ENCODE data around the gene PRPF6.

PRPF6 gene

DNA sequence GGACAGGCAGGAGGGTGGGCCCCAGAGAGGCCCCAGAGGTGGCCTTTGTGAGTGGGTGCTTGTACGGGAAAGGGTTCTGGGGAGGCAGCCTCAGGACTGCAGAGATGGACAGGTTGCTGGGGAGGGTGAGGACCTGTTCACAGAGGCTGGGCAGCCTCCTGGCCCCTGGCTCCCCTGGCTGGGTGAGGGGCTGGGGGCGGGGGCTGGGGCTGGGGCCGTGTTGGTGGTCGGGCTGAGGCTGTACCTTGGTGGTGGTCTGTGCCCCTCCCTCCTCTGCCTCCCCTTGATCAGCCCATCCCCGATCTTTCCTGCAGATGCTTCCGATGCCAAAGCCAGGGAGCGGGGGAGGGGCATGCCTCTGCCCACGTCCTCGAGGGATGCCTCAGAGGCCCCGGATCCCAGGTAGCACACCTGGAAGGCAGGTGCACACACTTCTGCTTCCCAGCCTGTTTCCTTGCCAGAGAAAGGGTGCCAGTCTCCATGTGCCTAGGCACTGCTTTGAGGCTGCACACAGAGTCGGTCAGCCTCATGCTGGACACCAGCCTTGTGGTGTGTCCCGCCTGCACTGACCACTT is 86.9 kb downstream of the PRPF6 start:
- no peak for DNase-seq

DNA sequence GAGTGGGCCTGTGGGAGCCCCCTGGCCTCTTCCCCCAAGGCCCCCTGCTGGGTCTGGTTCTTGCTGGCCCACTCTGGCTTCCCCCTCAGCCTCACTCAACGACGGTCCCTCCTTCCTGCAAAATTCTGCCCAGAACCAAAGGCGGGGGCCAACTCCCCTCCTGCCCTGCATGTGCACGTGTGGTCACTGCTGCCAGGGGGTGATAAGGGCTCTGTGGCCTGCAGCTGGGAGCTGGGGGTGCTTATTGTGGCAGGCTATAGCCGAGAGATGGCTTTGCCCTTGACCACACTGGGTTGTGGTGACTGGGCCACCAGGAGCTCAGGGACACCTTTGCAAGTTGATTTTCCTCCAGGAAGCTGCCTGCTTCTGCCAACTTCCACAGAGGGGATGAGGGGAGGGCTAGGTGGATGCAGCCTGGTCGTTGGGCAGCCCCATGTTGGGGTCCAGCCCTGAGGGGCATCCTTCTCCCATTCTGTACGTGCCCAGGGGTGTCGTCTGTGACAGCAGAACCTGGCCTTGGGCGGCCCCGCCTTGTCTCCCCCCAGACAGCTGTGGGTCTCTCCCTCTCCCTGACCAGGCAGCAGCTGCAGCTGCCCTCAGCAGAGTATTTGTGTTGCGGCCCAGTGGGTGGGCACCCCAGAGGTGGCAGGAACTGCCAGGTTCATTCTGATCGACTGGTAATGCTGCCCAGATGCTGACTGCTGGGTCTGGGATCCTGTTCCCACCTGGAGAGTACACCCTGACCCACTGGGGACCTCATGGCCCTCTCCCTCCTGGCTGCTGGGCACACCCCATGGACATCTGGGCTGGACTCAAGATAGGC is 87.7 kb downstream of the PRPF6 start:
- DNase-seq = no peak

DNA sequence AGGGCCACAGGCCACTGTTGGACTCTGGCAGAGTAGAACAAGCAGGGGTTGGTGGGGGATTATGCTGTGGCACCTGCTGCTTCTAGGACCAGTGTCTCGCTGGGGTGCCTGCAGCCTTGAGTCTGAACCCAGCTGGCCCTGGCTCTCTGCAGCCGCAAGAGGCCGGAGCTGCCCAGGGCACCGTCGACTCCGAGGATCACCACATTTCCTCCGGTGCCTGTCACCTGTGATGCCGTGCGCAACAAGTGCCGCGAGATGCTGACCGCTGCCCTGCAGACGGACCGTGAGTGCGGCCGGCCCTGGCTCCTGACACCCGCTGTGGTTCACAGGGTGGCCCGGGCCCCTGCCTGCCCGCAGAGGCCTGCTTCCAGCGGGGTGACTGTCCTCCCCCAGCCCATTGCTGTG is 88.3 kb downstream of the PRPF6 start:
- no peak for DNase-seq

DNA sequence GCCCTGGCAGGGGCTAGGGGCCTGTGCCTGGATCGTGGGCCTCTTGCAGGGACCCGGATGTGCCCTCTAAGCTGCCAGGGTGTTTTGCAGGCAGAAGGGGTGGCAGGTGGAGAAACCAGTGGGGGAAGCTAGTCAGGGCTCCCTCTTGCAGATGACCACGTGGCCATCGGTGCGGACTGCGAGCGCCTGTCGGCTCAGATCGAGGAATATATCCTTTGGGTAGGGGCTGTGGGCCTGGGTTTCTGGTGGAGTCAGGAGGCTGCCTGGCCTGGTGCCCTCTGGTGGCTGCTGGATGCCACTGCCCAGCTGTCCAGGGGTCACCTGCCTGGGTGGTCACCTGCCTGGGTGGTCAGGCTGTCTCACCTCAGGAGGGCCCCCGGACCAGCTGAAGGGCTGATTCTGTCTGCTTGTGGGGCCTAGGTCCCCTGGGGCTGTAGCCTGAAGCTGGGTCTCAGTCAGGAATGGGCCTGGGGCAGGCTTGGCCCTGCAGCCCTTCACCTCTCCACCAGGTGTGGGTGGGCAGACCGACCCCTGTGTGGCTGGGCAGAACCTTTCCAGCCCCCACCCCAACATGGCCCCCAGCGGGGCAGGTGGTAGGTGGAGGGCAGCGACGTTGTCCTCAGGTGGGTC is 88.8 kb downstream of the PRPF6 start:
- no peak for DNase-seq

DNA sequence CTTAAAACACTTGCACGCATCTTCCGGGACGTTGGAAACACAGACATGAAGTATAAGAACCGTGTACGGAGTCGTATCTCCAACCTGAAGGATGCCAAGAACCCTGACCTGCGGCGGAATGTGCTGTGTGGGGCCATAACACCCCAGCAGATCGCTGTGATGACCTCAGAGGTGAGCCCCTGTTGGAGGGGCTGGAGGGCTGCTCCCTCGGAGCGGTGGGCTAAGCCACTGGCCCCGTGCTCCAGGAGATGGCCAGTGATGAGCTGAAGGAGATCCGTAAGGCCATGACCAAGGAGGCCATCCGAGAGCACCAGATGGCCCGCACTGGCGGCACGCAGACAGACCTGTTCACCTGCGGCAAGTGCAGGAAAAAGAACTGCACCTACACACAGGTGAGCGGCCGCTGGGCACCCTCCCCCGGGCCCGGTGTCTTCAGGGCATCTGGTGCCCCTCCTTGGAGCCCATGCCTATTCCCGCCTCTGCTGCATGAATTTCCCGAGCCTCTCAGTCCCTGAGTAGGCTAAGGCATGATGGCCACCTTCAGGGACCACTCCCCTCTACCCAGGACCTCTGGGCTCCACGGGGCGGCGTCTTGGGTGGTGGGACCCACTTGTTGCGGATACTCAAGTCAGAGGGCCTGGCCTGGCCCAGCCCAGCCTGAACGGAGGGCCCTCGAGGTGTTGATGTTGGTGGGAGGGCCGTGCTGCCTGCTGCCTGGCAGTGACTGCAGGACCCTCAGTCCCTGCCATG is 89.5 kb downstream of the PRPF6 start:
- no peak for DNase-seq

DNA sequence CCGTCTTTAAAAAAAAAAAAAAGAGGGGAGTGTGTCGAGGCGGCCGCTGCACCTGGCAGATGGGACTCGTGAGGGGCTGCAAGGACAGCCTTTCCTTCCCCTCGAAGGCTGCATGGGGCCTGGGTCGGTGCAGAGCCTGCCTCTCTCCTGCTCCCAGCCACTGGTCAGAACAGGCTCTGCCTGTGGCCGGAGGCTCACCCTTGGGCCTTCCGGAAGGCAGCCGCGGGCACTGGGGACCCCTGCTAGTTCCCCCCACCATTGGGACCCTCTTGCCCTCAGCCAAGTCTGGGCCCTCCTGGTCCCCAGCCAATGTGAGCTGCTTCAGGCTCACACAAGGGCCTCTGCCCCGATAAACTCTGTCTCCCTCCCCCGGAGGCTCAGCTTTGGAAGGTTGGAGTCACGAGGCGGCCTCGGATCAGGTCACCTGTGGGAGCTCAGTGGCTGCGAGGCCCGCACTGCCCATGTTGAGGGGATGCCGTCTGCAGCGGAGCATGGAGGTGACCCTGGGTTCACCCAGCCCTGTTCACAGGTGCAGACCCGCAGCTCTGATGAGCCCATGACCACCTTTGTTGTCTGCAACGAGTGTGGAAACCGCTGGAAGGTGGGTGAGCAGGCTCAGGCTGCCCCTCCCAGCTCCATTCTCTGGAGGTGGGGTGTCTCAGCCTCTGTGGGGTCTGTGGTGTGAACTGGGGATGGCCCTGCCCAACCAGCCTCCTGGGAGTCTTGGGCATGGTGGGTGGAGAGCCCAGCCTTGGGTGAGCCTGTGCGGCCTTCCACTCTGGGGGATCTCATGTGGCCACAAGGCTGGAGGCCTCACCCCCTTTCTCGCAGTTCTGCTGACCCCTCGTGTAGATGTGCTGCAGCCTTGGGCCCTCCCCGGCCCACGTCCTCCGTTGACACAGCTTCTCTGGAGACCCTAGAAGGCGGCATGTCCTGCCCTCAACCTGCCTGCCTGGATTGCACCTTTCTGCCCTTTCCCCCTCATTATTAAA is 90.7 kb downstream of the PRPF6 start:
- no peak for DNase-seq

DNA sequence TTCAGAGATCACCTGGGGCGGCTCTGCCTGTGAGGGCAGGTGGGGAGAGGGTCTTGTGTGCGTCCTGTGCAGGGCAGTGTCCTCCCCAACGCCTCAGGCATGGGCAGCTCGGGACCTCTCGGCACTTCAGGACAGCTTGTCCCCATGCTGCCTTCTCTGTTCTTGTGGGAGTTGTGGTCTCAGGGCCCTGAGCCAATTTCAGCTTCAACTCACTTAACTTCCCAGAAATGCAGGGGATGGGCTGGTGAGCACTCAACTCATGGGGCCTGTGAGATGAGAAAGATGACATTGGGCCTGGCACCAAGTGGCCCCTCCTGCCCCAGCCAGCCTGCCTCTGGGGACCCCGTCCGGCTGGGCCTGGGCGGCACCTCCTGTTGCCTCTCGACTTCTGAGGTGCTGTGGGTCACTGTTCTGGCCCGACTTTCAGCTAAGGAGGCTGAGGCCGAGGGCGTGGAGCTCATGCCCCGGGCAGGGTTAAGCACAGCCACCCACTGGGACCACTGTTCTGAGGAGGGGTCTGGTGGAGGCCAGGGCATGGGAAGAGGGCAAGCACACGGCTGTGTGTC is 91.6 kb downstream of the PRPF6 start:
- DNase-seq = no peak

DNA sequence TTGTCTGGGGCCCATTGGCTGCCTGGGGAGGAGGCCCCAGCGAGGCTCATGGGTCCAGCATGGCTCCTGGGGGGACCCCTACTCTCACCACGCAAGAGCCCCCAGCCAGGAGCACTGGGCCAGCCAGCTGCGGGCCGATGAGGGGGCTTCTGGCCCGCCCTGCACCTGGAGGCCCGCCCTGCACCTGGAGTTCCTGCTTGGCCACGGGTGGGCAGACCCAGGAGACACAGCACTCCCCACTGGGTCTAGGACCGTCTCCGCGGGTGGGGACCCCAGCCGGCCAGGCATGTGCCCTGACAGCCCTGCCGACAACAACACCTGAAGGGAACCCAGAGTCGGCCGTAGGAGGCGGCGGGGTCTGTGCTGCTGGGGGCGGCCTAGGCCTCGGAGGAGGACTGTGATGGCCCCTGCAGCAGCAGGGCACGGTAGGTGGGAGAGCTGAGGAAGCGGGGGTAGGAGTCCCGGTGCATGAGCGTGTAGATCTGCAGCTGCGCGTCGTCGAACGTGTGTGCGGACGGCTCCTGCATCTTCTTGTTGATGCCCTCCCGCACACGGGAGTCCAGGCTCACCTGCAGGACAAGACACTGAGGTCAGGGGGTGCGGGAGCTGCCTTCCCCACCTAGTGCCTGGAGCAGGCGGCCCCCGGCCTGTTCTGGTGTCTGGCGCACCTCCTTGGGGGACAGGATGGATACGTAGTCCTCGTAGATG is 92.7 kb downstream of the PRPF6 start:
- no peak for DNase-seq

DNA sequence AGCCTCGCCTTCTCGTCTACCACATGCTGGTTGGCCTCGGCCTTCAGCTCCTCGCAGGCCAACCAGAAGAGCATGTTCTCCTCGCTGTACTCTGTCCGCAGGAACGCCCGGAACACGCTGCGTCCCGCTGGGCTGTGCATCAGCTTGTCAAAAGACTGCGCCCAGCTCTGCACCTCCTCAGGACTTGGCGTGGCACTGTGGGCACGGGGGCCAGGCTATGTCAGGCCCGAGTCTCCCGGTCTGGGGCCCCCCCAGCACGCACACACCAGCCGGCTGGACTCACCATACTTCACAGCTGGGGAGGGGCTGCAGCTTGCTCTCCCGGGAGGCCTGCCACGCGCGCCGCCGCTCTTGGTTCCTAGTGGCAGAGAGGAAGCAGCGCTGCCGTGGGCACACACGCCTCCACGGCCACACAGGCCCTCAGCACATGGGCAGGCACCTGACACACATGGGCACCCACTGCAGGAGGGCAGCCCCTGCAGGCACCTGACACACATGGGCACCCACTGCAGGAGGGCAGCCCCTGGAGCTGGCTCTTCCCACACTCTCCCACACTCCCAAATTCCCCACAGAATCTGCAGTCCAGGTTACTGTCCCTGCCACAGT is 93.4 kb downstream of the PRPF6 start:
- no peak for DNase-seq

DNA sequence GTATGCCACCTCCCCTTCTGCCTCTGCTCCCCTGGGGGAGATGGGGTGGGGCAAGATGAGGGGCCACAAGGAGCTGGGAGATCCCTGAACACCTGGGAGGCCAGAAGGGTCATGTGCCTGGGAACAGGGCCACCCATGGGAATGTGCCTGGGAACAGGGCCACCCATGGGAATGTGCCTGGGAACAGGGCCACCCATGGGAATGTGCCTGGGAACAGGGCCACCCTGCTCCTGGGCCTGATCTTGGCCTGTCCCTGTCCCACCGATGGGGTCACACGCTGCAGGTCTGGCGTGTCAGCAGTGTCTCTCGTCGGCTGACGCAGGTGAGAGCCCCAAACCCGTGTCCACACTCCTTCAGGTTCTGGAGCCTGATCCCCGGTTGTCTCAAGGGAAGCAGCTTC is 94.0 kb downstream of the PRPF6 start:
- no peak for DNase-seq

DNA sequence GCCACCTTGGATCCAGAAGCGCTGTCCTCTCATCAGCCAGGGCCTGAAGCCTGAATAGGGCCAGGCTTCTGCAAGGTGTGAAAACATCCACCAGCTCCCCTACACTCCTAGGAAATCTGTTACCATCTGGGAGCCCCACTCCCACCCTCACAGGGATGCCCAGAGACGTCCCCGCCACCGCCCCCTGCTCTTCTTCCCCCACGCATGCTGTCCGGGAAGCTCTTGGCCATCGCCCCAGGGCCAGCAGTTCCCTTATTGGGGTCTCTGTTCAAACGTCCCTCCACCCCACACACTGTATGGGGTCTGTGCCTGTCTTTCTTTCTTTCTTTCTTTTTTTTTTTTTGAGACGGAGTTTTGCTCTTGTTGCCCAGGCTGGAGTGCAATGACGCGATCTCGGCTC is 94.6 kb downstream of the PRPF6 start:
- no peak for DNase-seq

DNA sequence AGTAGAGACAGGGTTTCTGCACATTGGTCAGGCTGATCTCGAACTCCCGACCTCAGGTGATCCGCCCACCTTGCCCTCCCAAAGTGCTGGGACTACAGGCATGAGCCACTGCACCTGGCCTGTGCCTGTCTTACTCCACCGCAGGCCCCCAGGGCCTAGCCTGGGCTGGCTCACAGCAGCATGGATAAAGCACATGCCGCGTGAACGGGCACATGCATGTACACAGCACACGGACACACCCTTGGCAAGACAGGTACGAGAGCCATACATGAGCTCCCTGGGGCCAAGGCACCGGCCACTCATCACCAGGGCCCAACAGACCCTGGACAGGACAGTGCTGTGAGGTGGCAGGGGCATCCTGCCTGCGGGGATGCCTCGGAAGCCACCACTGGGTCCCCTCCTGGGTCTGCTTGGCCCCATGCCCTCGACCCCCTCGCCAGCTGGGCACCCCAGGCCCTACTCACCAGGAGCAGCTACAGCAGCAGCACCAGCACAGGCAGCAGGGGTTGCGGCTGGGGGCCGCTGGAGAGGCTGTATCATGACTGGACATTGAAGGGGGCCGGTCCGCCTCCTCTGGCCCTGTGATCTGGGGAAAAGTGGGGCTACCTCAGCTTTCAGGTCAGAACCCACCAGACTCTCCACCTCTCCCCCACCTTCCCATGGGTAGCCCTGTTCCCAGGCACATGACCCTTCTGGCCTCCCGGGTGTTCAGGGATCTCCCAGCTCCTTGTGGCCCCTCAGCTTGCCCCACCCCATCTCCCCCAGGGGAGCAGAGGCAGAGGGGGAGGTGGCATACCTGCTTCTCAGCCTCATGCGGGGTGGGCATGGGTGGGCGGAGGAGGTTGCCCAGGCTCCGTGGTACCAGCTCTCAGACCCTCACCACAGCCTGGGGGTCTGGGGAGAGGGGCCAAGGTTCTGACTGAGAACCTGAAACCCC is 95.4 kb downstream of the PRPF6 start:
- no peak for DNase-seq

DNA sequence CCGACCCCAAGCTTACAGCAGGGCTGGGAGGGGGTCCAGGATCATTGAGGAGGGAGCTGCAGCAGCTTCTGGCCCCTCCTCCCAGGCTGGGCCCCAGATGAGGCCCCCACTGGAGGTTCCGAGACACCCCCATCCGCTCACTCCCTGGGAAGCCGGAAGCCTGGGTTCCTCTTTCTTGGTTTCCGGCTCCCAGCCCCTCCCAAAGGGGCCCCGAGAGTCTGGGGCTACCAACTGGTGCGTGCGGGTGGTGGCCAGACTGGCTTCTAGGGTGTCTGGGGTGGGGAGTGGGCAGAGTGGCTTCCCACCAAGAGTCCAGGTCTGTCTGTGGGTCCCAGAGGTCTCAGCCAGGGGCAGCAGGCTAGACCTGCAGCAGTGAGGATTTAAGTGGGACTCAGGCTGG is 96.2 kb downstream of the PRPF6 start:
- DNase-seq = no peak

DNA sequence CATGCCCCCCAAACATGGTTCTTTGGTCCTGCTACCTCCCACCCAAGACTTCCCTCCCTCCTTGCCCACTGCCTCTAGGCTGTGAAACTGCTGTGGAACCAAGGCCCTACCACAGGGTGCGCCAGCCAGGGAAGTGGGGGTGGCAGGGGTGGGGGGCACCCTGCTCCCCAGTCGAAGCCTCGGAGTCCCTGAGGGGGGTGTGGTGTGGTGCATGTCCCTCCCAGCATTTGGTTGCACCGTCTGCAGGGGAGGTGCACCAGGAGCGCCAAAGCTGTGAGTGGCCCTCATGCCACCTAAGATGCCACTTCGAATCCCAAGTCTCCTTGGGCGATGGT is 96.6 kb downstream of the PRPF6 start:
- DNase-seq = no peak

DNA sequence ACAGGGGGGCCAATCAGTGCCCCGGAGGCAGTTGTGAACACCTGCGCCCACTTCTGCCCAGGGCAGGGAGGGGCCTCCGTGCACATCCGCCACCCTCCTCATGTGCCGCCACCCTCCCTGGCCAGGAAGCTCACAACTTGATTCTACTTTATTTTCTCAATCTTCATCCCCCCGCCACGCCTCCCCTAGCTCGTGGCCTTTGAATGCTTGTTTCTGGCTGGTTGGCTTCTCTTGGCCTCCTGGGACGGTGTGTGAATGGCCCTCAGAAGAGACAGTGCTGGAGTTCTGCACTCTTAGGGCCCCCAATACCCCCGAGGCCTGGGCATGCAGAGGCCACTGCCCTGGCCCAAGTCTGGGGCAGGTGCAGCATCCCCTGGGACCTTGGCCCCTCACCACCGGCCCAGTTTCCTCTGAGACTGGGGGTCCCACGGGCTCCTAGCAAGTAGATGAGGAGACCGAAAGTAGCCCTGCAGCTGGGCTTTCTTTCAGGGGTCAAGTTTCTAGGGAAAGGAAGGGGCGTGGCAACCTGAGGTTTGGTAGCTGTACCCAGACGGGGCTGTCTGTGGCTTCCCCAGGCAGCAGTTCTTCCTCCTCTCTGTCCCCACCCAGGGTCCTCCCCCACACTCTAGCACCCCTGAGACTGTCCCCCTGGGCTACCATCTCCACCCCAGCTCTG is 97.1 kb downstream of the PRPF6 start:
- DNase-seq = no peak

DNA sequence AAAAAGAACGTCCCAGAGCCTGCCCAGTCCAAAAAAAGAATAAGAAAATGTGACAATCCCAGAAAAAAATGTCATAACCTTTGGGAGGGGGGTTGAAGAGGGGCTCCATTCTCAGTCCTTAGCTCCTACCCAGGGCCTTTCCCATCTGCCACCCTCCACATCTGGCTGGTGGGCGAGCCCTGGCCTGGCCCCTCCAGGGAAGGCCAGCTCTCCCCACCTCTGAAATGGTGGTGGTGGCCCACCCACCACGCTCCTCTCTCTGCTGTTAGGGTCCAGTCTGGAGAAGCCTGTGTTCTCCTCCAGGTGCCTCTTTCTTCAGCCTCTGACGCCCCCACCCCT is 98.0 kb downstream of the PRPF6 start:
- no peak for DNase-seq

DNA sequence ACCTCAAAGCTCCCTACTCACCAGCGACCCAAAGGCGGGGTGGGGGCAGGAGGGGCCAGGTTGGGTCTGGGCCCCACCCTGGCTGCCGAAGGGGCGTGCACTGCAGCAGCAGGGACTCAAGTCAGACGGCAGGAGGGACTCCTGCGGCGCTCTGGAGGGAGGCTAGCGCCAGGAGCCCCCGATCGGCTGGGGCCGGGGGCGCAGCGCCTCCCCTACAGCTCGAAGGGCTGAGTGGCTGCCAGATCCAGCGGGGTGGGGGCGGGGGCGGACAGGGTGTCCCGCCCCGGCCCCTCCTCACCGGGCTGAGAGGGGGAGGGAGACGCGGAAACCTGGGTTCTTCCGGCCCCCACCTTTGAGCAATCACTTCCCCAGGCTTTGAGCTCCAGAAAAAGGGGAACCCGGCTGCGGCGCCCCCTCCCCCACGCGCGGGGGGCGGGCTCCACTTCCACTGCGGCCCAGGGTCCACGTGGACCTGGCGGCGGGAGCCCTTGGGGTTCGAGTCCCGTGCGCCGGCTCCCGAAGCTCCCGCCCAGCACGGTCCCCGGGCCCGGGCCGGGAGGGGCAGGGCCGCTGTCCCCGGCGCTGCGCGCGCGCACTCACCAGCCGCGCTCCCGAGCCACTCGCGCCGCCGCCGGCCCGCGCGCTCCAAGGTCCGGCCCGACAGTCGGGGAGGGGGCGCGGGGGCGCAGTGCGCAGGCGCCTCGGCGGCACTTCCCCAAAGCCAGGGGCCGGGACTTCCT is 98.5 kb downstream of the PRPF6 start, which contains the start of gene RGS19:
TSS of gene RGS19 (minus strand) at position 246 of the 740 bp plus-strand sequence. CDS start 2,632 bp downstream, outside the sequence.
- peak; percentile 57 for DNase-seq

DNA sequence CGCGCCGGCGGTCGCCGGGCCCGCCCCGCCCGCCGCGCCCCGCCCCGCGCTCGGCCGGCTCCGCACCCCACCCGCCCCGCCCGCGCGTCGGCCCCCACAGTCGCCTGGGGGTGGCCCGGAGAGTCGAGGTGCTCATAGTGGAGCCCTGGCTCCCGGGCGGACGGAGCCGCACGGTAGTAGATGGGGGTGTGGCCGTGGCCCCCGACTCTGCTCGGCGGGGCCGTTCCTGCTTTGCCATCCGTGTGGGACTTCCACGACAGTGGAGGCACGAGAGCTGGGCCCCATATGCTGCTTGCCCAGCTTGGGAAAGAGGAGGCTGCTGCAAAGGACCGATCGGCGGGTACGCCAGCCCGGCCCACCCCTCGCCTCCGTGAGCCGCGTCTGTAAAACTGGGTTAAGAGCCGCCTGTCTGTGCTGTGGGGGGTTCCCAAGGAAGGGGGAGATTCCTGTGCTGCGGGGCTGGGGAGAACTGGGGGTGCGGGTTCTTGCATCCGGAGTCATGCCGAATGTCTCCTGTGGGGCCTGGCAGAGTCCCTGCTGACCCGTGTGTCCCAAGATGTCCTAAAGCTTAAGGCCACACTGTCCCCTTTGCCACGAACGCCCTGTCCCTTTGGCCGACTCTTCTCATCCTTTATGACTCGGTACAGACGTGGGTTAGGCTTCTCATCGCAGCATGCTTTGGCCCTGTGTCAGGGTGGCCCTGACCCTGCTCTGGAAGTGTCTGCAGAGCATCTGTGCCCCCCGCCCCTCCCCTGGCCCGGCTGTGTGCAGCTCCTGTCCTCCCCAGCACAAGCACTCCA is 99.3 kb downstream of the PRPF6 start, which contains the start of gene OPRL1:
TSS of gene OPRL1 (plus strand) at position 70 of the 800 bp plus-strand sequence. CDS start 12,639 bp downstream, outside the sequence.
- DNase-seq = no peak
